GM12891 (cell line): Measurements from ENCODE around the gene UBE2E2.

ENCODE experiments used
- POLR2A ChIP-seq: IDR thresholded peaks from 2 replicates; pipeline ENCODE4 v1.6.1; 2011; ENCODE audit warnings: low read depth, low read length, control low read depth
- POLR2AphosphoS5 ChIP-seq: IDR thresholded peaks from 2 replicates; pipeline ENCODE4 v1.6.1; 2011; ENCODE audit warnings: low read depth, low read length, control low read depth
- TAF1 ChIP-seq: IDR thresholded peaks from 2 replicates; pipeline ENCODE4 v1.6.1; 2011; ENCODE audit warnings: low read depth, low read length, control low read depth

GRCh38 chr3:23573827-23574226 is 370.7 kb downstream of the UBE2E2 start:
- no peak for TF ChIP-seq TAF1
- TF ChIP-seq POLR2AphosphoS5: no peak
- no peak for TF ChIP-seq POLR2A
